T-helper 9 cell (primary cell): ENCODE measurements around the gene SGPL1.
A peak's percentile ranks its signal among the peaks of the same experiment; 100 is the strongest.
"Not testable (repeated sequence)": the region's sequence is repeated elsewhere in the genome, so short reads cannot be mapped to it uniquely, and the experiment has no call there.

Source experiments
- DNase-seq: peaks from one replicate; pipeline ENCODE4 v3.0.0-alpha.2; 2020
- total RNA-seq, 2 donors: gene quantifications; one replicate each; lab custom pipeline; 2026; lab: John Stamatoyannopoulos, UW

Gene SGPL1
- total RNA-seq: 29.4 to 58.5 reads per million in 2 donors

- DNase-seq: peak; percentile 77
Measured at GRCh38 chr10:70815504-70816219, at the start of gene SGPL1. Gene SGPL1 (plus strand): TSS chr10:70815948. CDS start chr10:70816854, 906 bp downstream.

GRCh38 chr10:70768026-70768685 lies 47.6 kb upstream of the SGPL1 start:
- DNase-seq: not testable (repeated sequence)

- no peak for DNase-seq
Measured at GRCh38 chr10:70769121-70769520, 46.6 kb upstream of the SGPL1 start.

GRCh38 chr10:70770001-70770400 lies 45.7 kb upstream of the SGPL1 start:
- DNase-seq: no peak

- not testable (repeated sequence) for DNase-seq
Measured at GRCh38 chr10:70770516-70770915, 45.2 kb upstream of the SGPL1 start.

GRCh38 chr10:70771311-70772194 lies 44.2 kb upstream of the SGPL1 start:
- DNase-seq: no peak

- no peak for DNase-seq
Measured at GRCh38 chr10:70772627-70773026, 43.1 kb upstream of the SGPL1 start.

- DNase-seq: no peak
Measured at GRCh38 chr10:70773461-70773860, 42.3 kb upstream of the SGPL1 start.

GRCh38 chr10:70773965-70774809 lies 41.6 kb upstream of the SGPL1 start:
- DNase-seq: no peak

- DNase-seq: no peak
Measured at GRCh38 chr10:70774810-70775678, 40.7 kb upstream of the SGPL1 start.

- no peak for DNase-seq
Measured at GRCh38 chr10:70775679-70776454, 39.9 kb upstream of the SGPL1 start.

- DNase-seq: no peak
Measured at GRCh38 chr10:70776455-70777005, 39.2 kb upstream of the SGPL1 start.

GRCh38 chr10:70777063-70777875 lies 38.5 kb upstream of the SGPL1 start:
- no peak for DNase-seq

GRCh38 chr10:70778267-70778924 lies 37.4 kb upstream of the SGPL1 start:
- DNase-seq: no peak

- DNase-seq: no peak
Measured at GRCh38 chr10:70779088-70779487, 36.7 kb upstream of the SGPL1 start.

- no peak for DNase-seq
Measured at GRCh38 chr10:70779511-70780369, 36.0 kb upstream of the SGPL1 start.

GRCh38 chr10:70780370-70780760 lies 35.4 kb upstream of the SGPL1 start:
- no peak for DNase-seq

GRCh38 chr10:70780772-70781171 lies 35.0 kb upstream of the SGPL1 start:
- DNase-seq: no peak
